GM23338 (cell line): ENCODE data around the gene KATNAL1. TPM values are rescaled to one million over a fixed set of nuclear protein-coding genes. Genes with fewer than 3 reads are reported as not detected.

Experiments used
- ATAC-seq: fragments of 200-7000 bp; cut with Tn5 transposase; 3 replicates; pipeline ENCODE4 v1.9.1; 2020
- DNase-seq: peaks from one replicate; pipeline ENCODE4 v3.0.0-alpha.2; 2015; ENCODE audit warnings: low spot score
- H2AFZ ChIP-seq: fragments of 200-600 bp; sonication (generic); 2 replicates; pipeline ENCODE4 v1.8.0; 2016; ENCODE audit warnings: antibody characterized with exemption, mild to moderate bottlenecking, moderate library complexity
- H3F3A ChIP-seq: fragments of 200-600 bp; sonication (generic); replicated peaks from 2 replicates; pipeline ENCODE4 v1.8.0; 2017; ENCODE audit warnings: antibody characterized with exemption, mixed run types, low read depth
- H3K27ac ChIP-seq: fragments of 200-600 bp; sonication (generic); 2 replicates; pipeline ENCODE4 v1.6.1; 2016; ENCODE audit warnings: low read depth
- H3K27me3 ChIP-seq: fragments of 200-600 bp; sonication (generic); 2 replicates; pipeline ENCODE4 v1.8.0; 2016; ENCODE audit warnings: mild to moderate bottlenecking, mixed run types, moderate library complexity; ENCODE audit not compliant: insufficient read depth
- H3K36me3 ChIP-seq: fragments of 200-600 bp; sonication (generic); 2 replicates; pipeline ENCODE4 v1.8.0; 2016; ENCODE audit warnings: mild to moderate bottlenecking; ENCODE audit not compliant: insufficient read depth
- H3K4me1 ChIP-seq: fragments of 200-600 bp; sonication (generic); 2 replicates; pipeline ENCODE4 v1.8.0; 2016; ENCODE audit warnings: mild to moderate bottlenecking, moderate library complexity; ENCODE audit not compliant: insufficient read depth
- H3K4me2 ChIP-seq: fragments of 200-600 bp; sonication (generic); 2 replicates; pipeline ENCODE4 v1.7.1; 2017; ENCODE audit warnings: mixed run types
- H3K4me3 ChIP-seq: fragments of 200-600 bp; sonication (generic); 2 replicates; pipeline ENCODE4 v1.6.1; 2016; ENCODE audit warnings: mixed run types
- H3K79me2 ChIP-seq: fragments of 200-600 bp; sonication (generic); replicated peaks from 2 replicates; pipeline ENCODE4 v1.8.0; 2017; ENCODE audit warnings: mild to moderate bottlenecking; ENCODE audit not compliant: insufficient read depth
- H3K9me2 ChIP-seq: fragments of 200-600 bp; sonication (generic); 2 replicates; pipeline ENCODE4 v1.8.0; 2017; ENCODE audit not compliant: insufficient read depth
- H4K20me1 ChIP-seq: fragments of 200-600 bp; sonication (generic); replicated peaks from 2 replicates; pipeline ENCODE4 v1.8.0; 2017; ENCODE audit warnings: mild to moderate bottlenecking; ENCODE audit not compliant: insufficient read depth
- H3K27ac Mint-ChIP-seq: 2 replicates; pipeline ENCODE4 v1.8.0; 2020; ENCODE audit warnings: inconsistent platforms, mild to moderate bottlenecking, moderate library complexity, mixed read lengths
- H3K27me3 Mint-ChIP-seq: 3 replicates; pipeline ENCODE4 v1.8.0; 2022; ENCODE audit warnings: low read depth, mild to moderate bottlenecking, moderate library complexity, mixed read lengths, inconsistent platforms; ENCODE audit not compliant: insufficient read depth, poor library complexity
- H3K36me3 Mint-ChIP-seq: 3 replicates; pipeline ENCODE4 v1.8.0; 2021; ENCODE audit warnings: low read depth, mild to moderate bottlenecking, inconsistent platforms, moderate library complexity, mixed read lengths
- H3K4me1 Mint-ChIP-seq: 3 replicates; pipeline ENCODE4 v1.8.0; 2020; ENCODE audit warnings: mild to moderate bottlenecking, inconsistent platforms, mixed read lengths
- H3K4me3 Mint-ChIP-seq: 3 replicates; pipeline ENCODE4 v1.8.0; 2021; ENCODE audit warnings: moderate library complexity, mild to moderate bottlenecking, inconsistent platforms, mixed read lengths
- H3K9me3 Mint-ChIP-seq: 3 replicates; pipeline ENCODE4 v1.8.0; 2020; ENCODE audit warnings: moderate library complexity, mild to moderate bottlenecking, inconsistent platforms, mixed read lengths
- CREB1 ChIP-seq: fragments of 250-450 bp; sonication (Bioruptor Pico); IDR thresholded peaks from 2 replicates; pipeline ENCODE4 v1.5.0; 2020; ENCODE audit warnings: low read depth, mild to moderate bottlenecking, moderate library complexity
- ETS1 ChIP-seq: IDR thresholded peaks from 2 replicates; pipeline ENCODE4 v1.6.1; 2016; ENCODE audit warnings: antibody characterized with exemption
- EZH2 ChIP-seq: fragments of 200-600 bp; sonication (generic); IDR thresholded peaks from one replicate; pipeline ENCODE4 v1.8.0; 2017; ENCODE audit warnings: antibody characterized with exemption, mild to moderate bottlenecking, low read depth; ENCODE audit not compliant: unreplicated experiment
- EZH2phosphoT487 ChIP-seq: fragments of 200-600 bp; sonication (generic); IDR thresholded peaks from one replicate; pipeline ENCODE4 v1.8.1; 2018; ENCODE audit warnings: antibody characterized with exemption; ENCODE audit not compliant: unreplicated experiment
- JUNB ChIP-seq: IDR thresholded peaks from one replicate; pipeline ENCODE4 v1.6.1; 2016; ENCODE audit warnings: antibody characterized with exemption; ENCODE audit not compliant: unreplicated experiment
- POLR2AphosphoS5 ChIP-seq: IDR thresholded peaks from 2 replicates; pipeline ENCODE4 v1.6.1; 2016; ENCODE audit warnings: antibody characterized with exemption, low read depth
- ZNF114 ChIP-seq: fragments of 250-450 bp; sonication (Bioruptor Pico); IDR thresholded peaks from 2 replicates; pipeline ENCODE4 v1.5.0; 2020; ENCODE audit warnings: mild to moderate bottlenecking, moderate library complexity
- ZNF462 ChIP-seq: fragments of 250-450 bp; sonication (Bioruptor Pico); IDR thresholded peaks from 2 replicates; pipeline ENCODE4 v1.5.0; 2020; ENCODE audit warnings: mild to moderate bottlenecking, moderate library complexity
- polyA plus RNA-seq: library from polyadenylated mRNA; unstranded; fragments of >200 nt; fragmentation: Nextera tagmentation; extraction: Ambion mirVana; gene quantifications from 2 replicates; pipeline ENCODE4 v1.2.1, GENCODE V29; 2016
- total RNA-seq: library from RNA; depleted of rRNA; stranded (reverse); fragments of >200 nt; shearing (Covaris generic); gene quantifications from 2 replicates; pipeline ENCODE4 v1.2.3, GENCODE V29; 2014

KATNAL1 gene
- total and polyA plus RNA-seq, 2 experiments from 2014 or later, result 6.1 to 11.5 TPM

DNA sequence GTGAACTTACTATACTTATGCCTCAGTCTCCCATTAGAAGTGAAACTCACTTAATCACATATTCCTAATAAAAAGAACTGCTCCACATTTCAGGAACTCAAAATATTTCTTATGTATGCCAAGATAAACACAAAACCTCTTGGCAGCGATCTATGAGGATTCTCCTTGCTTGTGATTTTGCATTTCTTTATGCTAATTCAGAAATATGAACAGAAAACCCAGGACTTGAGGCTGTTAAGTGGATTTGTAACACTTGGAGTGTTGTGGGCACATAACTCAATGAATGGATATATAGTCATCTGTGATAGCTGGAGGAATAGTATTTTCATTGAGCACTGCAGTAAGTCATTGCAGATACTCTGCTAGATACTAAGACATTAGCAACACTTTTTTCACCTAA lies 5.6 kb upstream of the KATNAL1 start (continued):
- TF ChIP-seq EZH2, result no peak
- TF ChIP-seq ZNF114 (CRISPR knock-in tag), result no peak
- no peak for TF ChIP-seq POLR2AphosphoS5
- TF ChIP-seq ETS1, result no peak

DNA sequence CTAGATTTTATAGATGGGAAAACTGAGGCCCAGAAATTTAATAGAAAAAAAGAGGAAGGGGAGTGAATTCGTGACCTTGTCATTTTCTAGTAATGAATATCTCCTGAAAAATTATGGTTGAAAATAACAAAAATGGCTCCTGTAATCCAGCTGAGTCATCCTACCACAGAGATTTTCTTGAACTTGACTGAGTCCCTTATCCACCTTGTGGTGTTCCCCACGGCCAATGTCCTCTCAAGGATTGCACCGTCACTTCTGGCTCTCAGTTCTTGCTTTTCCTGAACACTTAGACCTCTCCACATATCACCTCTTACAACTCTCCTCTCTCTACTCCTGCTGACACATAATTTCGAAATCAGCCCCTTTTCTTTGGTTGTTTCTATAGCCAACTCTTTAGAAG lies 1.2 kb upstream of the KATNAL1 start:
- H3K4me1 ChIP-seq, result peaks cover 20% of the 10 kb centered on the region
- TF ChIP-seq ZNF462 (CRISPR knock-in tag) (no peak), CREB1 (CRISPR knock-in tag) (no peak), ZNF114 (CRISPR knock-in tag) (no peak), ETS1 (no peak), EZH2phosphoT487 (no peak), JUNB (no peak)
- peak overlapping the region; percentile 77; the same call in 1 of the 2 replicates for H3K4me2 ChIP-seq
- Mint-ChIP-seq H3K27me3 (no peaks in the 10 kb centered on the region), H3K27ac (no peak overlapping the region), H3K4me3 (peak overlapping the region; percentile 36; the same call in 2 of the 3 replicates), H3K36me3 (no peaks in the 10 kb centered on the region), H3K9me3 (no peaks in the 10 kb centered on the region), H3K4me1 (peaks cover 27% of the 10 kb centered on the region)
- H3K9me2 ChIP-seq, result no peaks in the 10 kb centered on the region
- H3K27me3 ChIP-seq, result no peaks in the 10 kb centered on the region
- no peak overlapping the region for H3K27ac ChIP-seq
- peaks cover 32% of the 10 kb centered on the region for H3K79me2 ChIP-seq
- H4K20me1 ChIP-seq, result no peaks in the 10 kb centered on the region
- H3K4me3 ChIP-seq, result peak overlapping the region; percentile 72; the same call in 1 of the 2 replicates
- ATAC-seq (no peak), DNase-seq (no peak)
- no peaks in the 10 kb centered on the region for H3F3A ChIP-seq
- H3K36me3 ChIP-seq, result no peaks in the 10 kb centered on the region
- H2AFZ ChIP-seq, result no peak overlapping the region
